HEK293T (cell line): ENCODE data around the gene FILIP1L.

ENCODE experiments used
- CTCF ChIA-PET: fragments of 350-600 bp; formaldehyde crosslinking; extraction: SDS; loops from one replicate; lab custom pipeline; 2021; ENCODE audit warnings: antibody characterized with exemption, inconsistent platforms; lab: Yijun Ruan, JAX
- POLR2A ChIA-PET: fragments of 350-600 bp; formaldehyde crosslinking; extraction: SDS; loops from one replicate; lab custom pipeline; 2020; ENCODE audit warnings: antibody characterized with exemption, inconsistent platforms; lab: Yijun Ruan, JAX
- DNase-seq: peaks from one replicate; pipeline ENCODE4 v3.0.0; 2012; ENCODE audit warnings: mixed read lengths; ENCODE audit errors: extremely low spot score
- ARNT ChIP-seq: fragments of 450-650 bp; IDR thresholded peaks from 2 replicates; pipeline ENCODE4 v1.6.1; 2017; ENCODE audit warnings: mild to moderate bottlenecking
- BHLHE40 ChIP-seq: fragments of 450-650 bp; IDR thresholded peaks from 2 replicates; pipeline ENCODE4 v1.6.1; 2016; ENCODE audit warnings: mild to moderate bottlenecking, moderate library complexity, borderline replicate concordance
- CTBP1 ChIP-seq: fragments of 450-650 bp; IDR thresholded peaks from 2 replicates; pipeline ENCODE4 v1.6.1; 2016; ENCODE audit warnings: borderline replicate concordance
- ELF4 ChIP-seq: fragments of 450-650 bp; IDR thresholded peaks from 2 replicates; pipeline ENCODE4 v1.6.1; 2017; ENCODE audit warnings: antibody characterized with exemption
- FOXA1 ChIP-seq: fragments of 450-650 bp; IDR thresholded peaks from 2 replicates; pipeline ENCODE4 v1.6.1; 2016; ENCODE audit warnings: mild to moderate bottlenecking
- FOXK2 ChIP-seq: fragments of 450-650 bp; IDR thresholded peaks from 2 replicates; pipeline ENCODE4 v1.6.1; 2016; ENCODE audit warnings: mild to moderate bottlenecking
- FOXM1 ChIP-seq: fragments of 450-650 bp; IDR thresholded peaks from 2 replicates; pipeline ENCODE4 v1.6.1; 2017; ENCODE audit warnings: mild to moderate bottlenecking, borderline replicate concordance
- HDGF ChIP-seq: fragments of 450-650 bp; IDR thresholded peaks from 2 replicates; pipeline ENCODE4 v1.6.1; 2017; ENCODE audit warnings: antibody characterized with exemption, borderline replicate concordance
- L3MBTL2 ChIP-seq: fragments of 450-650 bp; conservative IDR thresholded peaks from 2 replicates; pipeline ENCODE4 v1.6.1; 2016; ENCODE audit warnings: mild to moderate bottlenecking
- LEF1 ChIP-seq: fragments of 450-650 bp; IDR thresholded peaks from 2 replicates; pipeline ENCODE4 v1.6.1; 2017; ENCODE audit warnings: mild to moderate bottlenecking, borderline replicate concordance
- NFRKB ChIP-seq: fragments of 450-650 bp; IDR thresholded peaks from 2 replicates; pipeline ENCODE4 v1.6.1; 2016; ENCODE audit warnings: mild to moderate bottlenecking, moderate library complexity
- SP1 ChIP-seq: fragments of 450-650 bp; IDR thresholded peaks from 2 replicates; pipeline ENCODE4 v1.6.1; 2017
- SUZ12 ChIP-seq: fragments of 450-650 bp; IDR thresholded peaks from 2 replicates; pipeline ENCODE4 v1.6.1; 2016; ENCODE audit warnings: mild to moderate bottlenecking
- TARDBP ChIP-seq: fragments of 450-650 bp; IDR thresholded peaks from 2 replicates; pipeline ENCODE4 v1.6.1; 2016
- ZNF384 ChIP-seq: fragments of 450-650 bp; IDR thresholded peaks from 2 replicates; pipeline ENCODE4 v1.6.1; 2016
- TF ChIP-seq, protein P1 (sequence below): fragments of 450-650 bp; IDR thresholded peaks from 2 replicates; pipeline ENCODE4 v1.6.1; 2016

The FILIP1L gene

DNA sequence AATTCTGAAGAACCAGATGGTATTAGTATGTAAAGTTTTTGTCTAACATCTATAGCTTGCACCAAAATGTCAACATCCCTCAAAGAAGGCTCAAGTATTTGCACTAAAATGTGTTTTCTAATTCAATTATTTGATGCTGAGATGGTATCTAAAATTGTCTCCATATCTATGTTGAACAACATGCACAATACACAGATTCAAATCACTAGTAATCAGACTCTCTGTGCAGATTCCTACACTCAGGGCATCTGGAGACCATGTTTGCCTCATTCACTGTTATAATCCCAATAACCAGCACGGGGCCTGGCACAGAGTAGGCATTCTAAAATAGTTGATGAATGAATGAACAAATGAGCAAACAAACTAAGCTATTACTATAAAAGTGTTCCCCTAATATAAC, 2.6 kb downstream of the FILIP1L start:
- CTCF ChIA-PET = no interaction called here
- TF ChIP-seq HDGF = no peak
- no peak for TF ChIP-seq ZNF384
- no peak for TF ChIP-seq BHLHE40
- no peak for TF ChIP-seq NFRKB
- no peak for TF ChIP-seq ELF4
- no peak for DNase-seq
- POLR2A ChIA-PET = no interaction called here

DNA sequence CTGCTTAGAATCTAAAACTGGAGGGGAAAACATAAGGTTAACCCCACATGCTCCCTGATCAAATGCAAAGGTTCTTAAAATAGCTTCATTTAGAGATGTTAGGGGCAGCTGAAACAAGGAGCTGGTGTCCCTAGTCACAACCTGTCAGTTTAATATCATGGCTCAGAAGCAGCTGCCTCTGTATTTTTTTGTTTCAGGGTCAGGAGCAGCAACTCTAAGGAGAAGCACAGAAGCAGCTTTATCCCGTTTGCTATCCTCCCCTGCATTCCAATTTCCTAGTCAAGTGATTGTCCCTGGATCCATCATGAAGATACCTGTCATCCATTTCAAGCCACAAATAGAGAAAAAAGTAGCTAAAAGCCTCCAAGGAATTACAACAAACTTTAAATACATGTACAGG, 4.1 kb downstream of the FILIP1L start:
- ChIA-PET POLR2A (interaction anchor here (1.1 kb wide), 1 partner anchor 17 kb away, joined by 3 read pairs; no protein-coding TSS in a partner anchor), CTCF (interaction anchor here (0.7 to 1.3 kb wide), 2 partner anchors 20 to 1538 kb away, joined by 3 read pairs; no protein-coding TSS in a partner anchor)
- TF ChIP-seq TARDBP = no peak
- TF ChIP-seq FOXM1 = no peak
- TF ChIP-seq HDGF = no peak
- no peak for TF ChIP-seq SUZ12
- no peak for TF ChIP-seq FOXA1
- no peak for TF ChIP-seq L3MBTL2
- no peak for TF ChIP-seq NFRKB
- no peak for TF ChIP-seq BHLHE40
- no peak for TF ChIP-seq ZNF384
- no peak for DNase-seq

DNA sequence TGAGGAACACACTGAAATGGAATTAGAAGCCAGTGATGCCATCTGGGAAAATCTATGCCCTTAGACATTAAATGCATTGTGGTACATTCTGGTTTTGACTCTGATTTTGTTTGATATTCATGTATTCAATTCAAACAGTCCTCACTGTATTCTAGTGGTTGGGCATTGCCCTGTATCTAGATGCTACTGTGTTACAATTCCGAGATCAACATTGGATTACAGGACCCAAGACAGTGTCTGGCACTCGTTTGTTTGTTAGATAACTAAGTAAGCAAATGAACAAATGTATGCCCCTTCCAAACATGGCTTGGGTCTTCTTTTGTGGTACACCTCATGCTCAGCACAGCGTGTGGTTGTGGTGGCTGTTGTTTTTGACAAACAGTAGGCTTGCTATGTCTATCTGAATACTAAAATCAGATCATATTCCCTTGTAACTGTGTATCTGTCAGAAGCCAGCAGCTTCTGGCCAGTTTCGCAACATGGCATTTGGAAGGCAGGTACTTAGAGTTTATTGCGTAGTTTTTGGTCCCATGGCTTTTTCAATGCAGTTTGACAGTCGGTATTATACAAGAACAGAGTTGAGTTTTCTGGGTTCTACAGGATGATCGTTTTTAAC, 5.7 kb downstream of the FILIP1L start:
- ChIA-PET POLR2A (no interaction called here), CTCF (no interaction called here)
- DNase-seq = no peak
- no peak for TF ChIP-seq LEF1
- no peak for TF ChIP-seq SUZ12
- no peak for TF ChIP-seq SP1
- no peak for TF ChIP-seq HDGF
- no peak for TF ChIP-seq FOXM1
- TF ChIP-seq TARDBP = no peak
- no peak for TF ChIP-seq BHLHE40
- no peak for TF ChIP-seq CTBP1
- no peak for TF ChIP-seq ZNF384
- TF ChIP-seq L3MBTL2 = no peak
- no peak for TF ChIP-seq ARNT
- TF ChIP-seq, protein P1, sequence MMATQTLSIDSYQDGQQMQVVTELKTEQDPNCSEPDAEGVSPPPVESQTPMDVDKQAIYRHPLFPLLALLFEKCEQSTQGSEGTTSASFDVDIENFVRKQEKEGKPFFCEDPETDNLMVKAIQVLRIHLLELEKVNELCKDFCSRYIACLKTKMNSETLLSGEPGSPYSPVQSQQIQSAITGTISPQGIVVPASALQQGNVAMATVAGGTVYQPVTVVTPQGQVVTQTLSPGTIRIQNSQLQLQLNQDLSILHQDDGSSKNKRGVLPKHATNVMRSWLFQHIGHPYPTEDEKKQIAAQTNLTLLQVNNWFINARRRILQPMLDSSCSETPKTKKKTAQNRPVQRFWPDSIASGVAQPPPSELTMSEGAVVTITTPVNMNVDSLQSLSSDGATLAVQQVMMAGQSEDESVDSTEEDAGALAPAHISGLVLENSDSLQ = no peak
- no peak for TF ChIP-seq FOXK2
- no peak for TF ChIP-seq NFRKB
- no peak for TF ChIP-seq FOXA1
- no peak for TF ChIP-seq ELF4

DNA sequence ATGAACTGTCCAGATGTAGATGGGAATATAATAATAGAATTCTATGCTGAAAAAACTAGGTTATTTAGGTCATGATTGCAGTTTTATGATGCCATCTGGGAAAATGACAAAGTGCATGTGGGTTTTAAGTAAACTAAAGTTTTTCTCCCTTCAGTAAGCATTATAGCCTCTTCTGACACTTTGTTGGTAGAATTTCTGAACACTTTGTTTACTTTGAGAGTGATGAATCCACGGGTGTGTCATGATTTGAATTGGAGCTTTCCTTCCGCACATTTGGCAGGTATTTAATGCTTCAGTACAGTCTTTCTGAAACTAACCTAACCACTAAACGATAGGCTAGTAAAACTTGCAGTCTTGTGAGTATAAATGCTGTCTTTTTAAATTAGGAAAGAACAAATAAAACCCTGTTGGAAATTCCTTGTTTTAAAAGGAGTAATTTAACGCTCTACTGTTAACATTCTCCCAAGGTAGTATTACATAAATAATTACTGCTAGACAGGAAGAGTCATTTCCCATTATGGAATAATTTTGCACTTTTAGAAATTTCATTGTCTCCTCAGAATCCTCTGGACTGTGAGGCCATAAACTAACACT, 7.0 kb downstream of the FILIP1L start:
- TF ChIP-seq, protein P1 = 0 out of 2 replicates have a peak, but pooled peaks have one; percentile 5
- TF ChIP-seq HDGF (no peak), ZNF384 (no peak)
- POLR2A ChIA-PET = no interaction called here
- CTCF ChIA-PET = interaction anchor here (0.8 kb wide), 1 partner anchor 18 kb away, joined by 3 read pairs; no protein-coding TSS in a partner anchor

DNA sequence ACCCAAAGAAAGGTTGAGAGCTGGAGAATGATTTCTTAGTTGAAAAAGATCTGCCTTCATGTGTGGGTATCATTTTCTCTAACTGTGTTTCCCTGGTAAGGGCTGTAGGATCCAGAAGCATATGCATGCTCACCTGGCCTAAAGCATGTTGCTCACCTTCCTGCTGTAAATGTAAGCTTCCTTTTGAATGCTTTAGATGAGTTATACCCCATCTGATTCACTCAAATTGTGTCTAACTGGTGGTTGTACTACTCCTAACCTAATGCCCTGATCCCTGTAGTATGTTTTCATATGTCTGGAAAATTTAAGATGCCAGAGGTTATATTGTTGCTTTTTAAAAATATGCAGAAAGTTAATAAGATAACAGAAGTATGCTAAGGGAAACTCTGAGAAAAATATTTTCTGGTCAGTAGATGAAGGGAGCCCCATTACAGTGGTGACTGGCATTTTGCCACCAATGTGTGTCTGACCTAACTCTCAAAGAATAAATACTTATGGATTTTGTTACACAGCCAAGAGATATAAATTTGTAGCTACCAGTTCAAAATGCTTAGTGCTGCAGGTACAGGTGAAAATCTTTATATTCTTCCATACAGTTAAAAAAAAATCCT, 7.7 kb downstream of the FILIP1L start:
- ChIA-PET CTCF (interaction anchor here (0.8 to 1.9 kb wide), 2 partner anchors 17 to 38 kb away, joined by 3 to 5 read pairs; no protein-coding TSS in a partner anchor), POLR2A (no interaction called here)
- TF ChIP-seq NFRKB (no peak), ARNT (no peak), CTBP1 (no peak), TARDBP (no peak), FOXA1 (no peak), BHLHE40 (no peak), ELF4 (no peak)
- TF ChIP-seq, protein P1 = no peak
- DNase-seq = no peak

More for the DNA sequence above, 7.0 kb downstream of the FILIP1L start:
- no peak for DNase-seq

DNA sequence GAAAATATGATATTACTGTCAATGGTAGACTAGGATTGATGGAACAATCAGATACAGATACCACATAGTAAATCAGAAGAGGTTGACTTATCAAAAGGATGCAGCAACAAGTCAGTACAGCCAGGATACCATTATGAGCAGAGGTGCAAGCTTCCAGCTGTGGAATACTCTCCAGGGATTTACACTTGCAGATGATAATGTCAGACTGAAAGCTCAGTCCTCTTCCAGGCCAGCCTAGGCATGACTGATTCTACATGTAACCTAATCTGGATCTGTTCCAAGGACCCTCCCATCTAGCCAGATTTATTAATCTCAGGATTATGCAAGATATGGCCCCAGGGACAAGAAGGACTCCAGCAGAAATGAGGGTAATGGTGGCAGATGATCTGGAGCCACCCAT, 8.2 kb downstream of the FILIP1L start:
- TF ChIP-seq, protein P1 = no peak
- TF ChIP-seq HDGF (no peak), BHLHE40 (no peak), TARDBP (no peak), LEF1 (no peak), ARNT (no peak), CTBP1 (no peak), FOXM1 (no peak), SUZ12 (no peak), ZNF384 (no peak), FOXK2 (no peak), ELF4 (no peak), NFRKB (no peak), SP1 (no peak), FOXA1 (no peak), L3MBTL2 (no peak)
- ChIA-PET CTCF (interaction anchor here (0.6 to 1.9 kb wide), 3 partner anchors 37 to 463 kb away, joined by 3 to 5 read pairs (median 4); no protein-coding TSS in a partner anchor), POLR2A (no interaction called here)
- DNase-seq = no peak
